Suprapubic skin (tissue), 4 donors: Measurements from ENCODE around the gene RSAD2. TPM values are rescaled to one million over a fixed set of nuclear protein-coding genes. Genes with fewer than 3 reads are reported as not detected.
"Not testable (repeated sequence)": the region's sequence is repeated elsewhere in the genome, so short reads cannot be mapped to it uniquely, and the experiment has no call there.

ENCODE experiments used
- DNase-seq, 2 donors: peaks; one replicate each; pipeline ENCODE4 v3.0.0-alpha.2; 2019; ENCODE audit warnings: low spot score in 2 of 2
- H3K27ac ChIP-seq: fragments of 200-600 bp; sonication (generic); one replicate; pipeline ENCODE4 v1.5.1; 2019
- H3K27me3 ChIP-seq: fragments of 200-600 bp; sonication (generic); one replicate; pipeline ENCODE4 v1.5.1; 2019
- H3K36me3 ChIP-seq: fragments of 200-600 bp; sonication (generic); one replicate; pipeline ENCODE4 v1.5.1; 2019
- H3K4me1 ChIP-seq: fragments of 200-600 bp; sonication (generic); one replicate; pipeline ENCODE4 v1.5.1; 2019
- H3K4me3 ChIP-seq: fragments of 200-600 bp; sonication (generic); one replicate; pipeline ENCODE4 v1.5.1; 2019; ENCODE audit warnings: mild to moderate bottlenecking
- H3K9me3 ChIP-seq: fragments of 200-600 bp; sonication (generic); one replicate; pipeline ENCODE4 v1.5.1; 2019
- EP300 ChIP-seq: sonication (generic); formaldehyde crosslinking; IDR thresholded peaks from one replicate; pipeline ENCODE4 v1.6.1; 2017; ENCODE audit warnings: antibody characterized with exemption
- POLR2A ChIP-seq, 2 donors: fragments of 450-650 bp; IDR thresholded peaks; one replicate each; pipeline ENCODE4 v1.6.1; 2017; ENCODE audit warnings: antibody characterized with exemption in 2 of 2, mild to moderate bottlenecking in 2 of 2, moderate library complexity in 2 of 2
- POLR2AphosphoS5 ChIP-seq, 3 donors: sonication (generic); formaldehyde crosslinking; IDR thresholded peaks; one replicate each; pipeline ENCODE4 v1.6.1; 2017; ENCODE audit warnings: antibody characterized with exemption in 3 of 3
- WGBS: methylation state at CpG from one replicate; pipeline ENCODE4 v1.1.5; 2018; 5-methylcytosine and 5-hydroxymethylcytosine counted together
- total RNA-seq, 4 donors: library from RNA; depleted of rRNA; stranded (reverse); fragments of >200 nt; gene quantifications; one replicate each; pipeline ENCODE4 v1.1.0, GENCODE V29; 2016
- TF ChIP-seq, protein P1 (sequence below), 2 donors: fragments of 200-600 bp in 1 of 2; fragments of 450-650 bp in 1 of 2; sonication (generic) in 1 of 2; IDR thresholded peaks; one replicate each; pipeline ENCODE4 v1.5.1; 2016 to 2019; ENCODE audit warnings: antibody characterized with exemption in 2 of 2, mild to moderate bottlenecking in 1 of 2, moderate library complexity in 1 of 2

The RSAD2 gene
- total RNA-seq, 4 donors from 2014 or later: 0.24 to 1.5 TPM; not detected in 2

DNA sequence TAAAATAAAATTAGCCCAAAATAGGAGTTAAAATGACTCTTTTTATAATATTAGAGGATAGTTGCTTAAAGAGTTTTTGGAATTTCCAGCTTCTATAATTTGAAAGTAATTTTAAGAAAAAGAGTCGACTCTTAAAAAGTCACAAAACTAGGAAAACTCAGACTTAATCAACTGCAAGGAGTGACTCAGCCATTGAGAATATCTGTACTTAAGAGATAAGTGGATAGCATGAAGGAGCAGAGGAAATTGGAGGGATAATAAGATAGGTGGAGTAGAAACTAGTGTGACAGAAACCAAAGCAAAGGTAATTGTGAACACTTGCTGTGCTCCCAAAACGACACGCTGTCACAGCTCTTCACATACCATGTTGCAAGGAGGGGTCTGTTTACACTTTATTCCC is 8.4 kb downstream of the RSAD2 start:
- H3K27ac ChIP-seq: no peak overlapping the region
- H3K36me3 ChIP-seq: no peaks in the 10 kb centered on the region
- 93% methylated on average over 3 of the region's 3 CpGs for WGBS
- TF ChIP-seq POLR2AphosphoS5 (IDR thresholded peaks at IDR 0.05) (no peak), POLR2A (IDR thresholded peaks at IDR 0.05) (no peak), EP300 (no peak)
- TF ChIP-seq, protein P1, sequence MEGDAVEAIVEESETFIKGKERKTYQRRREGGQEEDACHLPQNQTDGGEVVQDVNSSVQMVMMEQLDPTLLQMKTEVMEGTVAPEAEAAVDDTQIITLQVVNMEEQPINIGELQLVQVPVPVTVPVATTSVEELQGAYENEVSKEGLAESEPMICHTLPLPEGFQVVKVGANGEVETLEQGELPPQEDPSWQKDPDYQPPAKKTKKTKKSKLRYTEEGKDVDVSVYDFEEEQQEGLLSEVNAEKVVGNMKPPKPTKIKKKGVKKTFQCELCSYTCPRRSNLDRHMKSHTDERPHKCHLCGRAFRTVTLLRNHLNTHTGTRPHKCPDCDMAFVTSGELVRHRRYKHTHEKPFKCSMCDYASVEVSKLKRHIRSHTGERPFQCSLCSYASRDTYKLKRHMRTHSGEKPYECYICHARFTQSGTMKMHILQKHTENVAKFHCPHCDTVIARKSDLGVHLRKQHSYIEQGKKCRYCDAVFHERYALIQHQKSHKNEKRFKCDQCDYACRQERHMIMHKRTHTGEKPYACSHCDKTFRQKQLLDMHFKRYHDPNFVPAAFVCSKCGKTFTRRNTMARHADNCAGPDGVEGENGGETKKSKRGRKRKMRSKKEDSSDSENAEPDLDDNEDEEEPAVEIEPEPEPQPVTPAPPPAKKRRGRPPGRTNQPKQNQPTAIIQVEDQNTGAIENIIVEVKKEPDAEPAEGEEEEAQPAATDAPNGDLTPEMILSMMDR (IDR thresholded peaks at IDR 0.05): no peak
- no peak for DNase-seq
- H3K27me3 ChIP-seq: no peaks in the 10 kb centered on the region
- no peaks in the 10 kb centered on the region for H3K9me3 ChIP-seq
- H3K4me3 ChIP-seq: no peak overlapping the region
- H3K4me1 ChIP-seq: peaks cover 10% of the 10 kb centered on the region

DNA sequence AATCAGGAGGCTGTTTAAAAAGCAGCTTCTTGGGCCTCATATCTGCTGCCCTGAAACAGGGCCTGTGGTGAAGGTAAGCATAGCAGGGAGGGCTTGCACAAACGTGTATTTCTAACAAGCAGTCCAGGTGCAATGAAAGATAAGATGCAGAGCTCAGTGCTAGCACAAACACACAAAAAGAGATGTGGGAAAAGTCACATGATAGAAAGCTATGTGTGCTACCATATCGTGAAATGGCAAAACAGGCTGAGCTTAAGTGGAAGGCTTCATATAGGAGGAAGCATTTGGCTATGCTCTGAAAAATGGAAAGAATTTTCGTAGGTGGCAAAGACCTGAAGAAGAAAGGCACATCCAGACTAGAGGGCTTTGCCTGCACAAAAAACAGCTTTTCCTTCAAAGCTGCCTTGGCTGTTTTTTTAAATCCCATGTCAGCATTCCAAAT is 10.2 kb downstream of the RSAD2 start:
- peaks cover 10% of the 10 kb centered on the region for H3K4me1 ChIP-seq
- DNase-seq: no peak
- H3K27ac ChIP-seq: no peak overlapping the region
- no peaks in the 10 kb centered on the region for H3K36me3 ChIP-seq
- TF ChIP-seq, protein P1 (IDR thresholded peaks at IDR 0.05): no peak
- TF ChIP-seq POLR2A (IDR thresholded peaks at IDR 0.05) (no peak), POLR2AphosphoS5 (IDR thresholded peaks at IDR 0.05) (no peak), EP300 (no peak)
- WGBS: 81% methylated on average over 3 of the region's 3 CpGs
- H3K27me3 ChIP-seq: no peaks in the 10 kb centered on the region
- H3K9me3 ChIP-seq: no peaks in the 10 kb centered on the region
- no peak overlapping the region for H3K4me3 ChIP-seq

DNA sequence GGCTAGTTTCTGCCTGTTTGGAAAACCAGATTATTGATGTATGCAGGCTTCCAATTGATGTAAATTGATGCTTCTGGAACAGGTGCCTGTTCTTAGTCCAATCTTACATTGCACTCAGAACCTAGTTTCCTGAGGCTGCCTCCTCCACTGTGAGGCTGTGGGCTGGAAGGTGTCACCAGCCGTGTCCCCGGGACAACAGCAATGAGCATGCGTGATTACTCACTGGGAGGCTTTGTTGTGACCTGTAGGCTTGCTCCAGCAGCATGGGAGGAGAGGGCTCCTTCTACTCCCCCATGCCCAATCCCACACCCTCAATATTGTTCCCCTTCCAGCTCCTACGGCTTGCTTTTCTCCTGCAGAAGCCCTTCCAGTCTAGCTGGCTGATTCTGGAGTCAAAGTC is 11.1 kb downstream of the RSAD2 start:
- Histone ChIP-seq H3K36me3 (no peaks in the 10 kb centered on the region), H3K27me3 (no peaks in the 10 kb centered on the region), H3K9me3 (no peaks in the 10 kb centered on the region), H3K4me1 (peaks cover 4% of the 10 kb centered on the region), H3K4me3 (no peak overlapping the region), H3K27ac (no peak overlapping the region)
- TF ChIP-seq EP300 (no peak), POLR2AphosphoS5 (IDR thresholded peaks at IDR 0.05) (no peak), POLR2A (IDR thresholded peaks at IDR 0.05) (no peak)
- TF ChIP-seq, protein P1 (IDR thresholded peaks at IDR 0.05): no peak
- no peak for DNase-seq
- WGBS: 79% methylated on average over 4 of the region's 4 CpGs

DNA sequence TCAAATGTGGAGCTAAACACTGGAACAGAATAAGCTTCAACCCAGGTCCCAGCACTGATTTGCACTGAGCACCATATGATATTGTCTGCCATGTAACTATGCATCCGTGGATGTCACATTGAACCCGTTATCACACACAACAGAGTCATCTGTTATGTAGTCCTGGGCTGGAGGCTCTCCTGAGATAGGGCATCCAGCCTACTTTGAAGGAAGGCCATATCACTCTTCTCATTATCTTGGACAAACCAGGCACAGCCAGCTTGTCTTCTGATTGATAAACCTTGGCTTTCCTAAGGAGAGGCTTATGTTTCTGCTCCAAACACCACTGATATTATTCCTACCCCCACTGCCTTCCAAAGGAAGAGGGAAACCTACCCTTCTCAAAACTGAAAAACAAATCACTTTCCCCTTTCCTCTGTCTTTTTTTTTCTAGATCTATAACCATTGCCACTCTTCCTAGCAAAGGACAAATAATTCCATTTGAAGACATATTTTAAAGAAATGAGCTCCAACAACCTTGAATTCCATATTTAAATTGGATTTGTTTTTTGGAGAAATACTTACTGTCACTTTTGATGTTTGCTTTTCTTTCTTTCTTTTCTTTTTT is 16.4 kb downstream of the RSAD2 start:
- 93% methylated on average over 2 of the region's 2 CpGs for WGBS
- no peaks in the 10 kb centered on the region for H3K4me1 ChIP-seq
- no peak for DNase-seq
- TF ChIP-seq POLR2A (IDR thresholded peaks at IDR 0.05): no peak
- no peak for TF ChIP-seq EP300
- no peak for TF ChIP-seq POLR2AphosphoS5 (IDR thresholded peaks at IDR 0.05)
- TF ChIP-seq, protein P1 (IDR thresholded peaks at IDR 0.05): no peak
- no peaks in the 10 kb centered on the region for H3K36me3 ChIP-seq
- H3K4me3 ChIP-seq: no peak overlapping the region
- no peaks in the 10 kb centered on the region for H3K9me3 ChIP-seq
- H3K27me3 ChIP-seq: no peaks in the 10 kb centered on the region
- H3K27ac ChIP-seq: no peak overlapping the region

DNA sequence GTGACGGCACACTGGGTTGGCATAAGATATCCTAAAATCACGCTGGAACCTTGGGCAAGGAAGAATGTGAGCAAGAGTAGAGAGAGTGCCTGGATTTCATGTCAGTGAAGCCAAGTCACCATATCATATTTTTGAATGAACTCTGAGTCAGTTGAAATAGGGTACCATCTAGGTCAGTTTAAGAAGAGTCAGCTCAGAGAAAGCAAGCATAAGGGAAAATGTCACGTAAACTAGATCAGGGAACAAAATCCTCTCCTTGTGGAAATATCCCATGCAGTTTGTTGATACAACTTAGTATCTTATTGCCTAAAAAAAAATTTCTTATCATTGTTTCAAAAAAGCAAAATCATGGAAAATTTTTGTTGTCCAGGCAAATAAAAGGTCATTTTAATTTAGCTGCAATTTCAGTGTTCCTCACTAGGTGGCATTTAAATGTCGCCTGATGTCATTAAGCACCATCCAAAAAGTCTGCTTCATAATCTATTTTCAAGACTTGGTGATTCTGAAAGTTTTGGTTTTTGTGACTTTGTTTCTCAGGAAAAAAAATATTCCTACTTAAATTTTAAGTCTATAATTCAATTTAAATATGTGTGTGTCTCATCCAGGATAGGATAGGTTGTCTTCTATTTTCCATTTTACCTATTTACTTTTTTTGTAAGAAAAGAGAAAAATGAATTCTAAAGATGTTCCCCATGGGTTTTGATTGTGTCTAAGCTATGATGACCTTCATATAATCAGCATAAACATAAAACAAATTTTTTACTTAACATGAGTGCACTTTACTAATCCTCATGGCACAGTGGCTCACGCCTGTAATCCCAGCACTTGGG is 19.6 kb downstream of the RSAD2 start:
- Histone ChIP-seq H3K4me3 (no peak overlapping the region), H3K4me1 (no peaks in the 10 kb centered on the region), H3K36me3 (no peaks in the 10 kb centered on the region), H3K27ac (no peak overlapping the region), H3K27me3 (no peaks in the 10 kb centered on the region), H3K9me3 (no peaks in the 10 kb centered on the region)
- WGBS: 76% methylated on average over 5 of the region's 5 CpGs
- DNase-seq: no peak
- TF ChIP-seq, protein P1 (IDR thresholded peaks at IDR 0.05): peak; percentile 54 to 66
- TF ChIP-seq POLR2A (IDR thresholded peaks at IDR 0.05): no peak

DNA sequence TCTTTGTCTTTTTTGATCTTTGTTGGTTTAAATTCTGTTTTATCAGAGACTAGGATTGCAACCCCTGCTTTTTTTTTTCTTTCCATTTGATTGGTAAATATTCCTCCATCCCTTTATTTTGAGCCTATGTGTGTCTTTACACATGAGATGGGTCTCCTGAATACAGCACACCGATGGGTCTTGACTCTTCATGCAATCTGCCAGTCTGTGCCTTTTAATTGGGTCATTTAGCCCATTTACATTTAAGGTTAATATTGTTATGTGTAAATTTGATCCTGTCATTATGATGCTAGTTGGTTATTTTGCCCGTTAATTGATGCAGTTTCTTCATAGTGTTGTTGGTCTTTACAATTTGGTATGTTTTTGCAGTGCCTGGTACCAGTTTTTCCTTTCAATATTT is 25.0 kb downstream of the RSAD2 start:
- not testable (repeated sequence) for H3K9me3 ChIP-seq, H3K4me3 ChIP-seq, H3K4me1 ChIP-seq, DNase-seq, H3K27ac ChIP-seq, H3K36me3 ChIP-seq, H3K27me3 ChIP-seq
- 95% methylated on average over 2 of the region's 2 CpGs for WGBS
